NCI-H345 treated with DMSO at 0.1 percent for 48 hours (cell line): Measurements from ENCODE around the gene TMEM198.

Experiments
- DNase-seq: peaks from one replicate; lab custom pipeline; 2025; ENCODE audit not compliant: unreplicated experiment; lab: John Stamatoyannopoulos, UW

TMEM198 gene, protein sequence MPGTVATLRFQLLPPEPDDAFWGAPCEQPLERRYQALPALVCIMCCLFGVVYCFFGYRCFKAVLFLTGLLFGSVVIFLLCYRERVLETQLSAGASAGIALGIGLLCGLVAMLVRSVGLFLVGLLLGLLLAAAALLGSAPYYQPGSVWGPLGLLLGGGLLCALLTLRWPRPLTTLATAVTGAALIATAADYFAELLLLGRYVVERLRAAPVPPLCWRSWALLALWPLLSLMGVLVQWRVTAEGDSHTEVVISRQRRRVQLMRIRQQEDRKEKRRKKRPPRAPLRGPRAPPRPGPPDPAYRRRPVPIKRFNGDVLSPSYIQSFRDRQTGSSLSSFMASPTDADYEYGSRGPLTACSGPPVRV

DNA sequence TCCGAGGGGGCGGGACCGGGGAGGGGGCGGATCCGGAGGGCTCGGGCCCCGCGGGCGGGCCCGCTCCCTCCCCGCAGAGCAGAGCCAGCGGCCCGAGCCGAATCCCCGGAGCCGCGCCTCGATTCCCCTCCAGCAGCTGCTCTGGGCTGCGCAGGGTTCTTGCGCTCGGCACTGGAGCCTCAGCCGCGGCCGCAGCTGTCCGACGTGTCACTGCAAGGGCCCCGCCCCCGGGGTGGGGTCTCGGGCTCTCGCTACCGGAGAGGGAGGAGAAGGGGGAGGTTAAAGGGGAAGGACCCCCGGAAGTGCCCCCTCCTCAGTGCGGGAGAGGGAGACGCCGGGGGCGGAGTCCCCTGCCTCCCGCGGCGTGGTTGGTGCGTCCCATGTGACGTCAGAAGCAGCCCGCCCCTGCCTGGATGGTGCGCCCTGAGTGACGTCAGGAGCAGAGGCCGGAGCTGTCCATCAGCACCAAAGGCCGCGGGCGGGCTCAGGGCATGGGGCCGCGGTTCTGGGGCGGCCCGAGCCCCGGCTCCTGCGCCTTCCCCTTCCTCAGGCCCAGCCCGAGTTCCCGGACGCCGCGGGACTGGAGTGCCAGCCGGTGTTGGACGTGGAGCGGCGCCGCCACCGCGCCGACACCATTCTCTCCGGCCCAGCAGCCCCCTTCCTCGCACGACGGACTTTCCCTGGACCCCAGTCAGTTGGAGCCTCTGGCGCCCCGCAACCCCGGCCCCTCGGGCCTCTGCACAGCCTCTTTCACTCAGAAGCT lies at the start of gene TMEM198, which contains the start of gene CHPF:
Gene TMEM198 (plus strand): TSS at position 433 of the 763 bp plus-strand sequence. CDS start 700 bp downstream, outside the sequence.
Gene CHPF (minus strand): TSS at position 214 of the 763 bp plus-strand sequence. CDS start 271 bp downstream, outside the sequence.
- peak; percentile 94 for DNase-seq

DNA sequence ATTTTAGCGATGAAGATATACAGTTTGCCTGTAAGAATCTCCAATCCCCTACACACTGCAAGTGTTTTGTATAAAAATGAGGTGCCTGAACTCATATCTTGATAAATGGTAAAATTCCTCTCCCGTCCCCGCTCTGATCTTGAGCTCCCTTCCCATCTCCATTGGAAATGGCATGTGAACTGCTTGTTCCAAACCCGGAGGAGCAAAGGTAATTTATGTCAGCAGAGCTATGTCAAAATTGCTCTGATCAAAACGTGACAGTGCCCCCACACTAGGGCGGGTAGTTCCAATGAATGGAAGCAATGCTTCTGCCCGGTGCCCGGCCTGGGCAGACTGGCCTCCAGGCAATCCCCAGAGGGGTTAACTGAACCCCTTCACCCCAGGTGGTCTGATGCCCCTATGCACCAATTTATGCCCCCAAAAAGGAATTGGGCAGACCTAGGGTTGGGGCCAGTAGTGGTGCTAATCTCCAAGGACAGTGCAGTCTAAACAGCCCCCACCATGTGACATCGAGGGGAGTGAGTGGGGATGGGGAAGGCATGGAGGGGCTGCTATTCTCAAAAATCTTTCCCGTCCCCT lies 48.8 kb upstream of the TMEM198 start:
- no peak for DNase-seq

DNA sequence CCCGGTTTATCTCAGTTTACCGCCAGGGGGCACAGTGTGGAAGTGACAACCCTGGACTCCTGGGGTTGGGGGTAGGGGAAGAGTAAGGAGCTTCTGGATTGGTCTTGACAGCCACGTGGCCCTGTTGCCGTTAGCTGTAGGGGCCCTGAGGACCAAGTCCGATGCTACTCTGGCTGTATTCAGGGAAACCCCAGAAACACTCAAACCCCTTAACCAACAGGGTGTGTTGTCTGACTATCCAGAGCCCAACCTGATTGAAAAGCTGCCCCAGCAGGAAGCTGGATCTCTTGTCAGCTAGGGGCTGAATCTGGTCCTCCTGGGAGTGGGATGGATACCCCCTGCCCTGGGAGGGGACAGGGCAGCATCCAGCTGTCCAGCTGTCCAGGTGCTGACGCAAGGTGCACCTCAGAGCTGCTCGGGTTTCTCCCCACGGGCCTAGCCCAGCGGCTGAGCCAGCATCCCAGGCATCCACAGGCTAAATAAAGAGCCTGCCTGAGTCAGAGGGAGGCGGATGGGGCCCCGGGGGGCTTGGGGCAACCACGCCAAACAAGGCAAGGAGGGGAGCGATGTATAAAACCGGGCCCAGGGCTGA lies 48.2 kb upstream of the TMEM198 start:
- DNase-seq: peak; percentile 38

DNA sequence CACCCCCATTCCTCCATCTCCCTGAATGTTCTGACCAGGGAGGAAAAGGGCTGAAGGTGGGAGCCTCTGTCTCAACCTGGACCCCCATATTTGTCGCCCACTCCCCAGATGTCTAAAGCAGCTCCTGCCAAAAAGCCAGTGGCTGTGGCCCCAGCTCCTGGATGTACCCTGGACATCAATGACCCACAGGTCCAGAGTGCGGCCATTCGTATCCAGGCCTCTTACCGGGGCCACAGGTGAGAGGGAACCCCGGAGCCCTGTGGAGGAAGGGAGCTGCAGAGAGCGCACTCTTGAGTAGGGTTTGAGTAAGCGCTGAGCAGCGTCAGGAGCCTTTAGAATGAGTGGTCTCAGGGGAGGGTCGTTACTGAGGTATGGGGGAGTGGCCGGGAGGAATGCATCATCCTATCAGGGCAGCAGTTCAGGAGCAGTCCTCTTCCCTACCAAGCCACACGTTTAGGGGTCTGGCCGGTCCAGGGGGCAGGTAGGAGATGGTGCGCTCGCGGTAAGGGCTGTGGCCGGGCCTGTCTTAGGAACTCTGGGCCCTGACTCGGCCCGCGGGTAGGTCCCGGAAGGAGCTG lies 47.5 kb upstream of the TMEM198 start:
- no peak for DNase-seq

DNA sequence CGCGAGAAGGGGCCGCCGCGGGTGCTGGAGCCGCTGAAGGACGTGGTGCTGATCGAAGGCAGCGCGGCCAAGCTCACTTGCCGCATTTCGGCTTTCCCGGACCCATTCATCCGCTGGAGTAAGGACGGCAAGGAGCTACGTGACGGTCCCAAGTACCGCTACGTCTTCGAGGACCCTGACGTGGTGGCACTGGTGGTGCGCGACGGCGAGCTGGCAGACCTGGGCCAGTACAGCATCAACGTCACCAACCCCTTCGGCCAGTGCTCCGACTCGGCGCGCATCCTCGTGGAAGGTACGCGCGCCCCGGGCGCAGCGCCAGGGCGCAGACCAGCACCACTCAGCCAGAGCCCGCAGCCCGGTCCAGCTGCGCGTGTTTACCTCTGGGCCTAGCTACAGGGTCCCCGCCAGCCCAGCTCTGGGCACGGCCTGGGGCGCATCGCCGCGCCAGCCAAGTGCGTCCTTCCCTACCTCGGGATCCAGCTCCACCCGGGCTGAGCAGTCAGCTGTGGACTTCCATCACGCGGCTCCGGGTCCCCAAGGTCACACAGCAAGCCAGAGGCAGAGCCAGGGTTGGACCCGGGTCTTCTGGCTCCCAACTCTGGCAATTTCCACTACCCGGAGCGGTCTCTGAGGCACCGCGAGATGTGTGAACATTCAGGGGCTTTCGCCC lies 46.9 kb upstream of the TMEM198 start:
- no peak for DNase-seq

DNA sequence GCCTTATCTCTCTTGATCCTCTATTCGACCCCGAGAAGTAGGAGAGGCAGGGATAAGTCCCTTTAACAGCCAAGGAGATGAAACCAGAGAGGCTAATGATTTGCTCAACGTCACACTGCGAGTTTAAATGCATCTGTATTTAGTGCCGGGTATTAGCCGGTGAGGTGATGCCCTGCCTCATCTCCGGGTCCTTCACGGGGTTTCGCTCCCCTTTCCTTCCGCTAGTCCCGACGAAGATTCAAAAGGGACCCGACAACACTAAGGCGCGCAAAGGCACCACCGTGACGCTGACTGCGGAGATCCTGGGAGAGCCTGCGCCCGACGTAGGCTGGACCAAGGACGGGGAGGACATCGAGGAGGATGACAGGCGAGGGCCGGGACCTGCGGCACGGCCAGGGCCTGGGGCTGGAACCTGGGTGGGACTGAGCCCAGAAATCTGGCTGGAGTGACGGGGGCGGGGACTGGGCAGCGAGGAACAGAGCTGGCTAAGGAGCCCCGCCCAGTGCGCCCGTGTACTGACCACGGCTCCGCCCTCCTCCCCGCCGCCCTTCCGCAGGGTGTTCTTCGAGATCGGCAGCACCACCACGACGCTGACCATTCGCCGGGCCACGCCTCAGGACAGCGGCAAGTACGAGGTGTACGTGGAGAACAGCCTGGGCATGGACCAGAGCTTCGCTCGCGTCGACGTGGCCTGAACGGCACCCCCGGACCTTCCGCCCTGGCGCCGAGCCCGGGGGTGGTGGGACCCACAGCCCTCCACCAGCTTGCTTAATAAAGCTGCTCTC lies 46.1 kb upstream of the TMEM198 start:
- DNase-seq: no peak

DNA sequence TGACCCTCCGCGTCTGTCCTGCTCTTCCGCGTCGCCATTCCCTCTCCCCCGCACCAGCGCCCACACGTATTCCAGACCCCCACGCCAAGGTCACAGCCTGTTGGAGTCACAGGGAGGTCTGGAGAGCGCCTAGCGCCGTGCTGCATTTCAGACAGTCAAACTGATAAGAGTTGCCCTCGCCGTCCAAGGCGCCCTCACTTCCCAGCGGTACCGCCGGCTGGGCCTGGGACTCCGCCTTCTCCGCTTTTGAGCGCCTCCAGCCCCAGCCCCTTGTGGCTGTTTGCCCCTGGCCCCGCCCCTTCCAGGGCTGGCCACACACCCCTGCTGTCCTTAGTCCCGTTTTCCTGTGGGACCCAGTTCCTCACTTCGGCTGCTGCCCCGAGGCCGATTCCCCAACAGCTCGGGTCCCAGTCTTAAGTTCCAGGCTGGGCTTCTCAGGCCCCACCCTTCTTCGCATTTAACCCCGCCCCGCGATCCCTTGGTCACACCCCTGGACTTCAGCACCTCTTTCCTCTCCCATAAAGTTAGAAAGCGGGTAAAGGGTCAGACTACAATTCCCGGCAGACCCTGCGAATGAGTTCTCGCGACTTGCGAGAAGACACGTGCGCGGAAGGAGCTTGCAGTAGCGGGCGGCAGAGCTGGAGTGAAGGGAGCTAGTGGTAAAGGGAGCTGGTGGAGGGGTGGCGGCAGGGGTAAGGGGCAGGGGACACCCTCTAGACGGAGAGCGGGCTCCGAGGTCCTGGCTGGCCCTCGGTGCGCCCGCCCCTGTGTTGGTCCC lies 45.4 kb upstream of the TMEM198 start, which contains the start of gene GMPPA:
Gene GMPPA (plus strand): TSS at position 612 of the 778 bp plus-strand sequence. CDS start 1,085 bp downstream, outside the sequence.
- DNase-seq: peak; percentile 91

DNA sequence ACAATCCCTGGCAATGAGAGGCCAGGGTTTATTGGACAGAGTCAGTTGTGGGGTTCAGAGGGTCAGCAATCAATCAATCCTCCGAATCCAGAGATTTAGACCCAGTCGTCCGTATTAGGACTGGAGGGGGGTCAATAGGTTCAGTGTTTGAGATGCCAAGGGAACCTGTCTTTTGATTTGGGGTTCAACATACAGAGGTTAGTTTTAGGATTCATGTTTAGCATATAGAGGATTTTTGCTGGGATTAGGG lies 44.8 kb upstream of the TMEM198 start:
- no peak for DNase-seq

DNA sequence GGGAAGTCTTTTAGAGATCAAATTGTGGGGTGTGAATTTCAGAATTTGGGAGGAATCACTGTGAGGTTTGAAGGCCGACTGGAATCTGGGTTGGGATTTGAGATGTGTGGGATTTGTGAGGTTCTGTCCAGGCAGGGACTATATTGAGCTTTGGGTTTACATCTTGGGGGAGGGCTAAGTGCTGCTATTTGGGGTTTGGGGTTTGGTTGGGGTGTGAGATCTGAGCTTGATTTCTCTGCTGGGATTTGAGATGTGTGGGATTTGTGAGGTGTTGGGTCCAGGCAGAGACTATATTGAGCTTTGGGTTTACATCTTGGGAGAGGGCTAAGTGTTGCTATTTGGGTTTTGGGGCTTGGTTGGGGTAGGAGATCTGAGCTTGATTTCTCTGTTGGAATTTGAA lies 44.3 kb upstream of the TMEM198 start:
- no peak for DNase-seq

DNA sequence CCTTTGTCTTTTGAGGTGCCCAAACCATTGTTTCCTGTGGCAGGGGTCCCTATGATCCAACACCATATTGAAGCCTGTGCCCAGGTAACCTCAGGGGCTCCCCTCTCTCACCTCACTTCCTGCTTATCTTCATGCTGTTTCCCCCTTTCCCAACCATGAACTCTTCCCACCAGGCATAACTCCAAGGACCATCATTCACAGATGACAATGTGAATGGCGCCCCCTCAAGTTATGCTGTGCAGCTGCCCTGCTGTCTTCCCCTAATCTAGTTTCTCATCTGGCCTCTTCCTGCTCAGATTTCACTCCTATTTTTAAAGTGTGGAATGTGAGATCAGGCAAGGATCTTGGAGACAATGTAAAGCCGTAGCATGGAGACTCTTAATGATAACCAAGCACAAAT lies 43.7 kb upstream of the TMEM198 start:
- no peak for DNase-seq

DNA sequence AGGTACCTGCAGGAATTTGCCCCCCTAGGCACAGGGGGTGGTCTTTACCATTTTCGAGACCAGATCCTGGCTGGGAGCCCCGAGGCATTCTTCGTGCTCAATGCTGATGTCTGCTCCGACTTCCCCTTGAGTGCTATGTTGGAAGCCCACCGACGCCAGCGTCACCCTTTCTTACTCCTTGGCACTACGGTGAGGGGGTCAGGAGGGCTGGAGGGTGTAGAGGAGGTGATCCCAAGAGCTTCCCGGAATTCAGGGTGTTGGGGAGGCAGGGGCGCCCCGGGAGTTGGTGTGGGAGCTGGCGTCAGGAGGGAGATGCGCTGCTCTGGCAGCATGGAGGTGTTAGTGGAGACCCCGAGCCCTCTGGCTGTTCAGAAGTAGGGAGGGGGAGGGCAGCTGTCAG lies 42.0 kb upstream of the TMEM198 start:
- DNase-seq: no peak

DNA sequence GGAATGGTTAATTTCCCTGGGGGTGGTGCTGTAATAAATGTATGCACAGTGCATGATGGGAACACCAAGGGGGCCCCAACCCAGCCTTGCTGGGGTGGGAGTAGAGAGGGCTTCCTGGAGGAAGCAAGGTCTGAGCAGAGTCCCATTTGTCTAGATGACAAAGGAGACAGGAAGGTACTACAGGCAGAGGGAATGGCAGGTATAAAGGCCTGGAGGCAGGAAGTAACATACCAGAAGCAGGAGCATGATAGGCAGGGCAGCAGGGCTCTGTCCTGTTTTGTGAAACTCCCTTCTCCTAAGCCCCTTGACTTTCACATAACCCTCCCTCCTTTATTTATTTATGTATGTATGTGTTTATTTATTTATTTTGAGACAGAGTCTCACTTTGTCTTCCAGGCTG lies 41.2 kb upstream of the TMEM198 start:
- no peak for DNase-seq

DNA sequence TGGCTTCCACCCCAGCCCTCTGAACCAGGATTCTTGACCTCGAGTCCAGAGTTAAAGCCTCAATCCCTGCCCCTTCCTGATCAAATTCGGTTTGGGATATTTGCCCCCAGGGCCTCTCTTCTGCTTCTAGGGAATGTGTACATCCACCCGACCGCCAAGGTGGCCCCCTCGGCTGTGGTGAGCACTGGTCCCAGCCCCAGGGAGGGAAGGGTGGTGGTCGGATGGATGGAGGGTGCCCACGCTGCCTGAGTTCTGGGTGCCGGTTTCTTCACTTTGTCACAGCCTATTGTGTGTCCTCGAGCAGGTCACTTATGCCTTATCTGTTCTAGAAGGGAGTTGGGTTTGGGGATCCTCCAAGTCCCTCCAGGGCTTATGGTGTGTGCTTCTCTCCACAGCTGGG lies 38.2 kb upstream of the TMEM198 start:
- no peak for DNase-seq

DNA sequence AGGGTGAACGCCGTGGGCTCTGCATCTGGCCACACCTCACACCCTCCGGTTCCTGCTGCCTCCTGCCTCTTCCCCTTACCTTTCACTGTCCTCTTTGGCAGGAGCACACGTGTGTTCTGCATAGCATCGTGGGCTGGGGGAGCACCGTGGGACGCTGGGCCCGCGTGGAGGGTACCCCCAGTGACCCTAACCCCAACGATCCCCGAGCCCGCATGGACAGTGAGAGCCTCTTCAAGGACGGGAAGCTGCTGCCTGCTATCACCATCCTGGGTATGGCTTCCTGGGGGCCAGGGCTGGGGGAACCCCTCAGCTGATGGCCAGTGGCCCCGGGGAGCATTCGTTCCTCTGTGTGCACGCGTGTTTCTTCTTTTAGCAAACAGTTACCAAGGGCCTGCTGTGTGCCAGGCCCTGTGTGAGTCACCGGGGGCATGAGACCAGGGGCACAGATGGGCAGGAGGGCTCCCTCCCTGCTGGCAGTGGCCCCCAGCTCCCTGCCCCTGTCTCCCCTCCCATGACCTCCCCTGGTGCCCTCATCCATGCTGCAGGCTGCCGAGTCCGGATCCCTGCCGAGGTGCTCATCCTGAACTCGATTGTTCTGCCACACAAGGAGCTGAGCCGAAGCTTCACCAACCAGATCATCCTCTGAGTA lies 37.6 kb upstream of the TMEM198 start:
- DNase-seq: no peak

DNA sequence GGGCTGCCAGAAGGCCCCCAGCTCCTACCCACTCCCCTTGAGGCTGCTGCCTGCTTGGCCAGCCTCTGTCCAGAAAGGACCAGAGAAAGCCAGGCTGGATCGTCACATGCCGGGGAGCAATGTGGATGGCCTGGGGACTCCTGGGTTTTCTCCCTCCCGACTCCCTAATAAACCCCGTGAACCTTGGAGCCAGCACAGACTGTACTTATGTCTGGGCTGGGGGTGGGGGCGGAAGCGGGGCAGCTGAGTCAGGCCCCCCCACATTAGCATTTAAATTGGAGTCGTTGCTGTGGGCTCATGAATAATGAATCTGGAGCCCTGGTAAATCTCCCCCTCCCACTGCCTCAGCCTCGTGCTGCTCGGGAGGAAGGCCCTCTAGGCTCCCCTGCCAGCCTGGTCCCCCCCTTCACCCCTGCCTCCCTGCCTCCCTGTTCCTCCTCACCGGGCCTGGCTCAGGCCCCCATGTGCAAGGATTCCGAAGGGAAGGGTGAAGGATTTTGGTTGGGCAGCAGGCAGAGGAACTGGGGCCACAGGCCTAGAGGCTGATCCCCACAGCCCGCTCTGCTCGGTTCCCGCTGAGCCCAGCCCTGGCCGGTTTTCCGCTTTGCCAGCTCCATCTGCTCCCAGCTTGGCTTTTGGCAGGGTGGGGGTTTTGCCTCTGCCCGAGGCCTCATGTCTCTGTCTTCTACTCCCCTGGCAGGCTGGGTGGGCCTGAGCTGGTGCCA lies 36.9 kb upstream of the TMEM198 start:
- DNase-seq: no peak

DNA sequence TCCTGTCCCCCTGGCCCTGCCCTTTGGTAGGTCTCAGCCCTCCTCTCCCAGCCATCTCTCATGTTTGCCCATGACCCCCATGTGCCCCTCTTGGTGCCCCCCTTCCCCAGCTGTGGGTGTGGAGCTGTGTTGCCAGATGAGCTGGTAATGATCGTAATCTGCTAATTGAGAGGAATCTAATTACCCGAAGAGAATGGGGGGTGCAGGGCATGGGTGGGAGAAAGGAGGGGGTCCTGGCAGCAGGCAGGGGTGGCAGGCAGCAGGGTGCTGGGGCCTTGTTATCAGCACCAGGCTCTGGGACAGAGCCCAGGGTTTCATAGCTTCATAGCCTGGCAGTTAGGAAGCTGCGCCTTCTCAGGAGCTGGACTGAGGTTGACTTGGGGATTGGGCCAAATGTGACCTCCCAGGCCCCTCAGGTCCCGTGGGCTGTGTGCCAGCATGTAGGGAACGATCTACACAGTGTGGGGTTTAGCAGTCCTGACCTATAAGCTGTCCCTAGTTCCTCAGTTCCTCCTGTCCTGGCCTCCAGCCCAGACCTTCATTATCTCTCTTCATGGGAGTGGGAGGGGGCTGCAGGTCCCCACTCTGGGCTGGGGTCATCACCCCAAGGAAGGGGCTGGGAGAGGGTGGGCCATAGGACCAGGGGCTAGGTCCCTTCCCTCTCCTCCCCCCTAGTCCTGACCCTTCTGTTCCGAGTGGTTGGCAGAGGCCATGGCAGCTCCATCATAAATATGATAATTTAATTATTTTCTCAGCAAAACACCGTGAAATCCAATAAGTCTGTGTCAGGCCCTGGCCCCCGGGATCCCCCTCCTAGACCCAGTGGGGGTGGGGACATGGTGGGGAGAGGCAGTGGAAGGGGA lies 36.0 kb upstream of the TMEM198 start:
- DNase-seq: no peak

DNA sequence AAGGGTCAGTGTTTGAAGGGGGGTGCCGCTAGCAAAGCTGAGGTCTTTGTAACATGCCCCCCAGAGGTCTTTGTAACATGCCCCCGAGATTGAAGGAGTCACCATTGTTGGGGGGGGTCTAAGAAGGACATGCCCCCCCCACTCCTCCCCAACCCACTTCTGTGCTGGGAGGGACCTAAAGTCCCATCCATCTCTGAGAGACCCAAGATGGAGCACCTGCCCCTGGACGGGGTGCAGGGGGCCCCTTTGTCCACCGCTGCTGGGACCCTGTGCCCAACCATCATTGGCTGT lies 35.4 kb upstream of the TMEM198 start:
- DNase-seq: no peak
